ENCODE data around the gene AKAP6.

AKAP6 gene

DNA sequence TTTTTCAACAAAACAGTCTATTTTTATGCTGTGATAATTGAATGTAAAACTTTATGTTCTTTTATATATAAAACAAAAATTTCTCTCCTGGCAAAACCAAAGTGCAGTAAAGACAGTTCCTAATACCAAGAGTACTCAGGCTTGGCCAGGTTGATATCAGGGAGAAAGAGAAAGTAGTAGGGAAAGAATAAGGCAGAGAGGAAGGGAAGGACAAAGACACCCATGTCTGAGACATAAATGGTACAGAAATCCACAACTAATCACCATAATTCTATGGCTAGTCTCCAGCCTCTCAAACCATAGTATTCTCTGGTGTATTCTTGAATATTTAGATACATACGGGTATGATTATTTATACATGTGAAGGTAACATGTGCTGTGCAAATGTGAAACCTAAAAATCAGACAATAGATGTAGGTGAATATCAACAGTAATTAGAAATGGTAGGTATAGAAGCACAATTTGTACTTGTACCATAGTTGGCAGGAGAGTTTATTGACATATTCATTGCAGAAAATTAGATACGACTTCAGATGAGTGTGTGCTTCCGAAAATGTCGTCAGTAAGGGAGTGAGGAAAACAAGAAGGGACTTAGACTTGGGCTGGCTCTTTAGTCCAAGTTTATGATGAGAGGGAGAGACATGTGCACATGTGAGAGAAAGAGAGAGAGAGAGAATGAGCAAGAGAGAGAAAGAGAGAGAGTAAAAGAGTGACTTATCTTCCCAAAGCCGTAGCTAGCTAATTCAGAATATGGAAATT, 378.8 kb downstream of the AKAP6 start:
- peak; percentile 38 for DNase-seq (ENCODE audit: low spot score)

DNA sequence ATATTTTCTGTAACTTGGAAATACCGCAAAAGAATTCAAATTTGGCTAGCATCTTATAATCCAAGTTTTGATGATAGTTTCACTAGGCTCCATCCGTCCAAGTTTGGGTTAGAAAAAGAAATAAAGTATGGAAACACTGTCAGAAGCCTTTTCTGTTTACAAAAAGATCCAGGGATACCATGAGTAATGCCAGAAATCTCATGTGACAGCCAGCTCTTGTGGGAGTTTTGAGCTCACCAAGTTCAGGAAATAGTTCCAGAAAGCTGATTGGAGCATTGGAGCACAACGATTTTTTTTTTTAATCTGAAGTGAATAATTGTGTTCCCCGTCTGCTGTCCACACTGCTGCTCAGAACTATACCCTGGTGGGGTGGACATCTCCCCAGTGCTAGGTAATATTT, 379.9 kb downstream of the AKAP6 start:
- peak; percentile 85 for DNase-seq (ENCODE audit: low spot score)

DNA sequence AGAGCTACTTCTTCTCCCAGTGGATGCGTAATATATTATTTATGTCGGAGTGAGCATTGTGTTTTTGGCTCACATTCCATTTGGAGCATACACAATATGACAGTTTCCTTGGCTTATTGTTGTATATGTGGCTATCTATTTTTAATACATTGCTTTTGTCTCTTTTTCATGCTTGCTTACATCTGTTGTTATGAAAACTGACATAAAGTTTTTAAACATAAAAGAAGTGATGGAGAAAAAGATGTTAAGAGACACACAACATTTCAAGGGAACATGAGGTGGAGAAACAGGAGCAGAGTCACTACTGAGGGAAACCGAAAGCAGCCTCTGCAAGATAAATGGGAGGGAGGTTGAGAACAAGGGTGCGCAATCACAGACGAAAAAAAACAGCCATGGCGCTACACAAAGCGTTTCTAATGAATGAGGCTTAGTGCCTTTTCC, 381.2 kb downstream of the AKAP6 start:
- peak; percentile 82 for DNase-seq (ENCODE audit: low spot score)

DNA sequence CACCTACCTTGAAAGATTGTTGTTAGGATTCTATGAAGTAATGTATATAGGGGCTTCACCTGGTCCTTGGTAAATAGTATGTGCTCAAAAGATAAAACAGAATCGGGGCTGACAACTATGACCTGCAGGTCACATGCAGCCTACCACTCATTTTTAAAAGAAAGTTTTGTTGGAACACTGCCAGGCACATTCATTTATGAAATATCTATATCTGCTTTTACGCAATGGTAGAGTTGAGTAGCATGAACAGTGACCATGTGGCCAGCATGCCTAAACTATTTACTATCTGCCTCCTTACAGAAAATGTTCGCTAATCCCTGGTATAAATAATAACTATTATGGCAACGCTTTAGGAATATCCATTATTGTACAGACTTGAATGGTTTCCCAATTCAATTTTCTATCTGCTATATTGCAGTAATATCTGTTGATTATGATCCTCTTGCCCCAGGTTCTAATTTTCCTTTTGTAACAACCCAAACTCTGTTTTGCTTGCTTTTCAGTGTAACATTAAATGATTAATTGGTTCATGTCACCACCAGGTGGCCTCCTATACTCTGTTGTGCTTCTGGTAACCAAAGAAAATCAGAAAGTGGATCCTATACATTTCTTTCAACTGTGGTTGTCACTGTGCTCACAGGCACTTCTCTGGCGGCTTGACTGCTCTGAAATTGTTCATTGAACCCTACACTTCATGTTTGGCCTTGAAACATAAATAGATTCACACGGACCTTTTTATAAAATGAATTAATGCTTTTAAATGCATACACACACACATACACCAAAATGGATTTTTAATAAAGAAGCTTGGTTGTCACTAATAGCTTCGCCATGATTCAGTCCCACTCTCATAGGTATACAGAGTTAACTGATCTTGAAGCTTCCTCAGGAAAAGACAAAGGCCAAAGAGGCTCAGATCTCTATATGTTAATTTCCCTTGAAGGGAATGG, 381.9 kb downstream of the AKAP6 start:
- peak; percentile 89 for DNase-seq (ENCODE audit: low spot score)

DNA sequence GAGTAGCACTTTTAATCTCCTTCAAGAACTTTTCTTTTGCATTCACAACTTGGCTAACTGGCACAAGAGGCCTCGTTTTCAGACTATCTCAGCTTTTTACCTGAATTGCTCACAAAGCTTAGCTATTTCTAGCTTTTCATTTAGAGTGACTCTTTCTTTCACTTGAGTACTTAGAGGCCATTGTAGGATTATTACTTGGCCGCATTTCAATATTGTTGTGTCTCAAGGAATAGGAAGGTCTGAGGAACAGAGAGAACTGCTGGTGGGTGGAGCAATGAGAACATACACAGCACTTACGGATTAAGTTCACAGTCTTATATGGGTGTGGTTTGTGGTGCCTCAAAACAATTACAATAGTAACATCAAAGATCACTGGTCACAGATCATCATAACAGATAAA, 384.8 kb downstream of the AKAP6 start:
- no peak for DNase-seq (ENCODE audit: low spot score)

- DNase-seq (ENCODE audit: low spot score), result no peak
Observed at GRCh38 chr14:32719601-32720000, 390.5 kb downstream of the AKAP6 start.

- no peak for DNase-seq (ENCODE audit: low spot score)
Observed at GRCh38 chr14:32720927-32721326, 391.8 kb downstream of the AKAP6 start.

- no peak for DNase-seq (ENCODE audit: low spot score)
Observed at GRCh38 chr14:32722631-32723183, 393.6 kb downstream of the AKAP6 start.

GRCh38 chr14:32724867-32725471, 395.9 kb downstream of the AKAP6 start:
- DNase-seq (ENCODE audit: low spot score), result peak; percentile 59

DNA sequence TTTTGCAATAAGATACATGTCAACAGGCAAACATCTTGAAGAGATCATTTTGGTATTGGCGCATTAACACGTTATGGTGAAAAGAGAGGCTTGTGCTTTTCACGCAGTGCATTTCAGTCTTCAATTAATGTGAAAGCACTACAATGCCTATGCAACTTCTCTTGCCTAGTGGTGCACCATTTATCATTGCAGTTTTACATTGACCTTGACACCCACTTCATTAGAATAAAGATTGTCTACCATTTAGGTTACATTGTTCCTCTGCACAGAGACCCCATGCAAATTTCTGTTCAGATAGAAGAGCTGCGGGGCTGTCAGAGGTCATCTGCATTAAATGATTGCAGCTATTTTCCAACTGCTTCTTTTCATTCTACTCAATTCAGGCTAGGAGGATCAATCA, 397.4 kb downstream of the AKAP6 start:
- DNase-seq (ENCODE audit: low spot score), result no peak

DNA sequence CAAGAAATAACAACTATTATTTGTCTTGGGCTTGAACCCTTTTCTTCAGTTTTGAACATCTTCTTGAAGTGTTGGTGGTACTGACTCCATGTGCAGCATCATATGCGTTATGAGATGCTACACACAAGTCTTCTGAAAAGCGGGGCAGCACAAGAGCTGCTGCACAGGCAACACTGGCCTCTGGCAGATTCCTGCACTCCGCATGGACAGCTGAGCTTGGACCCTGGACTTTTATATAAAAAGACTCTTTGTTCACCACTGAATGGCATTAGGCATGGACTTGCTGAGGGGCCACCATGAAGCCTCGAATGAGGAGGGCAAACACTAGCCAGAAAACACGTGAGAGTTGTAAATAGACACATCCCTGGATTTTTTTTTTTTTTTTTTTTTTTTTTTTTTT, 398.7 kb downstream of the AKAP6 start:
- DNase-seq (ENCODE audit: low spot score), result peak; percentile 71

GRCh38 chr14:32728526-32728925, 399.4 kb downstream of the AKAP6 start:
- peak; percentile 82 for DNase-seq (ENCODE audit: low spot score)

DNA sequence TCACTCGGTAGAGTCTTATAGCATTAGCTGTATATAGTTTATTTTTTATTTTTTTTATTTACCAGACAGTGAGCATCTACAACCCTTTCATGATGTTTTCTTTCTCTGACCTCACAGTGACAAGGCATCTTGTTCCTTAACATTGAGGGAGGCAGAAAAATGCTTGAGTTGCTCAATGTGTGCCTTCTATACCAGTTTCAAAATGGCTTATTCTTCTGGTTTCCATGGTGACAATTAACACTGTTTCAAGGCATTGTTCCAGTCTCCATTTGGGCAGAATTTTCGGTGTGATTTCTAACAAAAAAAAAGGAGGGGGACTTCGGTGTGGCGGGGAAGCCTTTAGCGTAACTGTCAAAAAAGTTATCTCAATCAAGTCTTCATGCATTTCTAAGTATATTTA, 399.9 kb downstream of the AKAP6 start:
- DNase-seq (ENCODE audit: low spot score), result peak; percentile 79

- no peak for DNase-seq (ENCODE audit: low spot score)
Observed at GRCh38 chr14:32731249-32731648, 402.2 kb downstream of the AKAP6 start.

GRCh38 chr14:32733015-32733414, 403.9 kb downstream of the AKAP6 start:
- no peak for DNase-seq (ENCODE audit: low spot score)

- DNase-seq (ENCODE audit: low spot score), result no peak
Observed at GRCh38 chr14:32734261-32734660, 405.2 kb downstream of the AKAP6 start.

DNA sequence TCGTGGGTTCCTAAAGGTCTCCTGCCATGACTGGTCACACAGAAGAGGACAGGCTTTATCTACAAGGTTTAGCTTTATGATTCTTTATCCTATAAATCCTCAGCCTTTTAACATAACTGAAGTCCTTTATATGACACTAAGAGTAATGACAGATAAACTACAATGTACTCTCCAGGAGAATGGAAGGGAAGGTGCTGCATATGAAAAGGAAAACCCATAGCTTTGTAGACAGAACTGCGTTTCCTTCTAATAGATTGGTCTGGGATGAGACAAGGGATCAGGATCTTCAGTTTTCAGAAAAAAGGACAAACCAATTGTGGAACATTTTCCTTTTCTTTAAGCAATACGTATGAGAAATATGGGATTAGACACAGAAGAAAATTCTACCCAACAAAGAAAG, 408.5 kb downstream of the AKAP6 start:
- no peak for DNase-seq (ENCODE audit: low spot score)

- no peak for DNase-seq (ENCODE audit: low spot score)
Observed at GRCh38 chr14:32738206-32738871, 409.2 kb downstream of the AKAP6 start.

DNA sequence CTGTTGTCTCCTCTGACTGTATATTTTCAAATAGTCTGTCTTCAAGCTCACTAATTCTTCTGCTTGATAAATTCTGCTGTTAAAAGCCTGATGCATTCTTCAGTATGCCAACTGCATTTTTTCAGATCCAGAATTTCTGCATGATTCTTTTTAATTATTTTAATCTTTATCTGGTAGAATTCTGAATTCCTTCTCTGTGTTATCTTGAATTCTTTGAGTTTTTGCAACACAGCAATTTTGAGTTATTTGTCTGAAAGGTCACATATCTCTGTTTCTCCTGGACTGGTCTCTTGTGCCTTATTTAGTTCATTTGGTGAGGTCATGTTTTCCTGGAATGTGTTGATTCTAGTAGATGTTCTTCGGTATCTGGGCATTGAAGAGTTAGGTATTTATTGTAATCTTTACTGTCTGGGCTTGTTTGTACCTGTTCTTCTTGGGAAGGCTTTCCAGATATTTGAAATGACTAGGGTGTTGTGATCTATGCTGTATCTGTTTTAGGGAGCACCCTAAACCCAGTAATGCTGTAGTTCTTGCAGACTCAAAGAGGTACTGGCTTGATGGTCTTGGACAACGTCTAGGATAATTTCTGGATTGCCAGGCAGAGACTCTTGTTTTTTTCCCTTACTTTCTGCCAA, 415.8 kb downstream of the AKAP6 start:
- no peak for DNase-seq (ENCODE audit: low spot score)

DNA sequence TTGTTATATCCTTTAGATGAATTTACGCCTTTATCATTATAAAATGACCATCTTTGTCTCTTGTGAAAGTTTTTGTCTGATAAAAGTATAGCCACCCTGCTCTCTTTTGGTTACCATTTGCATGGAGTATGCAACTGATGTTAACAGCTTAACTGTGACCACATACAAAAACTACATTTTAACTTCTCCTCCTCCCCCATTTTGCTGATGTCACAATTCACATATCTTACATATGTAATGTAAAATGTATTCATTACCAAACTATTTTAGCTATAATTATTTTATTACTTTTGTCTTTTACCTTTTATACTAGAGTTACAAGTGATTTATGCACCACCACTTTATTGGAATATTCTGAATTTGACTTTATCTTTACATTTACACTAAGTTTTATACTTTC, 425.1 kb downstream of the AKAP6 start:
- DNase-seq (ENCODE audit: low spot score), result no peak

- DNase-seq (ENCODE audit: low spot score), result no peak
Observed at GRCh38 chr14:32756173-32756572, 427.1 kb downstream of the AKAP6 start.

Data from pons (tissue), 1 donor.